Bronchial epithelial cell (primary cell): ENCODE results near the gene THAP8. TPM values are rescaled to one million over a fixed set of nuclear protein-coding genes. Genes with fewer than 3 reads are reported as not detected.

Experiments used
- DNase-seq: peaks from one replicate; pipeline ENCODE4 v3.0.0-alpha.2; 2010; ENCODE audit warnings: low read depth
- FAIRE-seq: peaks from 2 replicates; lab custom pipeline; 2011; peaks lifted over from hg19 to GRCh38; lab: Jason Lieb, UNC
- H3K27me3 ChIP-seq: 2 replicates; pipeline ENCODE4 v1.5.1; 2011; ENCODE audit warnings: low read length; ENCODE audit not compliant: control insufficient read depth, insufficient read depth
- H3K36me3 ChIP-seq: 2 replicates; pipeline ENCODE4 v1.5.1; 2011; ENCODE audit warnings: low read length; ENCODE audit not compliant: control insufficient read depth, insufficient read depth
- H3K4me3 ChIP-seq: 2 replicates; pipeline ENCODE4 v1.5.1; 2011; ENCODE audit warnings: mild to moderate bottlenecking, low read depth, low read length, control low read depth
- total RNA-seq: library from RNA; depleted of rRNA; stranded (reverse); fragments of >200 nt; gene quantifications from 2 replicates; pipeline ENCODE4 v1.2.1, GENCODE V29; 2014
- TF ChIP-seq, protein P1 (sequence below): IDR thresholded peaks from 2 replicates; pipeline ENCODE4 v1.5.1; 2011; ENCODE audit warnings: mild to moderate bottlenecking, moderate library complexity, low read length, control low read depth, inconsistent platforms; ENCODE audit not compliant: insufficient read depth, severe bottlenecking

The THAP8 gene
- total RNA-seq, 1 donor from 2014 or later, result 2.1 TPM

- TF ChIP-seq, protein P1, sequence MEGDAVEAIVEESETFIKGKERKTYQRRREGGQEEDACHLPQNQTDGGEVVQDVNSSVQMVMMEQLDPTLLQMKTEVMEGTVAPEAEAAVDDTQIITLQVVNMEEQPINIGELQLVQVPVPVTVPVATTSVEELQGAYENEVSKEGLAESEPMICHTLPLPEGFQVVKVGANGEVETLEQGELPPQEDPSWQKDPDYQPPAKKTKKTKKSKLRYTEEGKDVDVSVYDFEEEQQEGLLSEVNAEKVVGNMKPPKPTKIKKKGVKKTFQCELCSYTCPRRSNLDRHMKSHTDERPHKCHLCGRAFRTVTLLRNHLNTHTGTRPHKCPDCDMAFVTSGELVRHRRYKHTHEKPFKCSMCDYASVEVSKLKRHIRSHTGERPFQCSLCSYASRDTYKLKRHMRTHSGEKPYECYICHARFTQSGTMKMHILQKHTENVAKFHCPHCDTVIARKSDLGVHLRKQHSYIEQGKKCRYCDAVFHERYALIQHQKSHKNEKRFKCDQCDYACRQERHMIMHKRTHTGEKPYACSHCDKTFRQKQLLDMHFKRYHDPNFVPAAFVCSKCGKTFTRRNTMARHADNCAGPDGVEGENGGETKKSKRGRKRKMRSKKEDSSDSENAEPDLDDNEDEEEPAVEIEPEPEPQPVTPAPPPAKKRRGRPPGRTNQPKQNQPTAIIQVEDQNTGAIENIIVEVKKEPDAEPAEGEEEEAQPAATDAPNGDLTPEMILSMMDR, result no peak
- no peaks in the 10 kb centered on the region for H3K27me3 ChIP-seq
- H3K4me3 ChIP-seq, result no peak overlapping the region
- DNase-seq (no peak), FAIRE-seq (no peak)
- no peaks in the 10 kb centered on the region for H3K36me3 ChIP-seq
These were observed 2.4 kb downstream of the THAP8 start for GRCh38 chr19:36051637-36052036.

GRCh38 chr19:36051236-36051635, 2.8 kb downstream of the THAP8 start:
- Histone ChIP-seq H3K4me3 (no peak overlapping the region), H3K27me3 (no peaks in the 10 kb centered on the region), H3K36me3 (no peaks in the 10 kb centered on the region)
- FAIRE-seq (no peak), DNase-seq (peak; percentile 25)
- TF ChIP-seq, protein P1, result peak; percentile 45

DNA sequence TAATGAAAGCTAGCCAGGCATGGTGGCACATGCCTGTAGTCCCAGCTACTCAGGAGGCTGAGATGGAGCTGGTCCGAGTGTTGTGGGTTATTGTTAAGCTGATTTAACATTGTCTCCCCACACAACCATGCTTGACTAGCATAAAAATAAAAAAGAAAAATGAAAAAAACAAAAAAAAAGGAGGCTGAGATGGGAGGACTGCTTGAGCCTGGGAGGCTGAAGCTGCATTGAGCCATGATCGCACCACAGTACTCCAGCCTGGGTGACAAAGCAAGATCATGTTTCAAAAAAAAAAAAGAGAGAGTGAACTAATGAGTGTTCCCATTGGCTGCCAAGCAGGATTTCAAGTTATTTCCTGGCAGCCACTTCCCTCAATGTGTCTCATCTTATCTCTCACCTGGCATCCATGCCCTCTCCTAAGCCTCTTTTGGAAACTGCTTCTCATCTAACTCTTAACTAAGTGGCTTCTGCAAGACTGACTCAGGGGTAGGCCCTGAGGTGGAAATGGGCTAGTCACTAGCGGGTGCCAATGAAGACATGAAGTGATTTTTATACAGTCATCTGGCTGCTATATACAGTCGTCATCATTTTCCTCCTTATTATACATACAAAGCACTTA, 4.9 kb downstream of the THAP8 start:
- FAIRE-seq (peak; percentile 86), DNase-seq (peak; percentile 95)
- Histone ChIP-seq H3K4me3 (no peak overlapping the region), H3K27me3 (no peaks in the 10 kb centered on the region), H3K36me3 (peaks cover 2% of the 10 kb centered on the region)
- TF ChIP-seq, protein P1, result no peak

GRCh38 chr19:36047835-36048234, 6.2 kb downstream of the THAP8 start:
- Histone ChIP-seq H3K27me3 (no peaks in the 10 kb centered on the region), H3K36me3 (peaks cover 2% of the 10 kb centered on the region), H3K4me3 (no peak overlapping the region)
- FAIRE-seq (no peak), DNase-seq (no peak)
- TF ChIP-seq, protein P1, result no peak

DNA sequence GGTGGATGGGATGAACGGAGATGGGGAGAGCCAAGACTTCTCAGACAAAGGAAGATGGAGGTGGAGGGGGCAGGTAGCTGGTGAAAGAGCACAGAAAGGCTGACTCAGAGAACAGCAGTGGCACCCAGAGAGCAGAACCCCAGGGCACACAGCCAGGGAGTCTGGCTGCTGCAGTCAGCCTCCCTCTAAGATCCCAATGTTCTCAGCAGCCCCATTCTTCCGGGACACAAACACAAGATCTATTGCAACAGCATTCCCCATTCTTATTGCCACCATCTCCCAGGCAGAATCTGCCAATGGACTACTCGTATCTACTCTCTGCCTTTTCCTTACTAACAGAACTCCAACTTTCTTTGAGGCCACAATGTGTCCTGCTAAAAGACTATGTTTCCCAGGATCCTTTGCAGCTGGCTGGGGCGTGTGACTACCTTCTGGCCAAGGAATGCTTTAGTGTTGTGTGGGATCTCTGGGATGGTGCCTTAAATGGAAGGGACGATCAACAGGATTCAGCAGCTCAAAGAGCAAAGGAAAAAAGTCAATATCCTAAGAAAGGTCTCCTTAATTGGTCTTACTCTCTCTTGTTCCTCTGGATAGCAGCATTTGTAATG, 7.5 kb downstream of the THAP8 start:
- TF ChIP-seq, protein P1, result no peak
- Histone ChIP-seq H3K27me3 (no peaks in the 10 kb centered on the region), H3K4me3 (no peak overlapping the region), H3K36me3 (peaks cover 2% of the 10 kb centered on the region)
- FAIRE-seq (no peak), DNase-seq (no peak)

DNA sequence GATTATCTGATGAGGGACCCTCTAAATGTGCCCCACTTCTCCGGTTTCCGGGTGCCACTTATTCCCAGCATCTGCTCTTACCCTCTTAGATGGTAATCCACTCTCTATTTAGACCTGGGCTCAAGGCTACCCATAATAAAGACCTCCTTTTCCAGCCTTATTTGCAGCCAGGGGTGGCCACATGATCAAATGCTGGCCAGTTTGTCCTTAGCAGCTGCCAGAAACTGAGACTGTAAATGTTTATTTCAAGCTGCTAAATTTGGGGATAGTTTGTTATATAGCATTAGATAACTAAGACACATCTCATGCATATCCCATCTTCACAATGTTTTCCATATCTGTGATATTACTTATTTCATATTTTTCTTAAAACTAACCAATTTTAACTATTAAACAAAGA, 10.1 kb downstream of the THAP8 start:
- peaks cover 2% of the 10 kb centered on the region for H3K36me3 ChIP-seq
- TF ChIP-seq, protein P1, result no peak
- no peaks in the 10 kb centered on the region for H3K27me3 ChIP-seq
- DNase-seq (no peak), FAIRE-seq (no peak)
- no peak overlapping the region for H3K4me3 ChIP-seq
